ENCODE results near the gene CTRL.

DNA sequence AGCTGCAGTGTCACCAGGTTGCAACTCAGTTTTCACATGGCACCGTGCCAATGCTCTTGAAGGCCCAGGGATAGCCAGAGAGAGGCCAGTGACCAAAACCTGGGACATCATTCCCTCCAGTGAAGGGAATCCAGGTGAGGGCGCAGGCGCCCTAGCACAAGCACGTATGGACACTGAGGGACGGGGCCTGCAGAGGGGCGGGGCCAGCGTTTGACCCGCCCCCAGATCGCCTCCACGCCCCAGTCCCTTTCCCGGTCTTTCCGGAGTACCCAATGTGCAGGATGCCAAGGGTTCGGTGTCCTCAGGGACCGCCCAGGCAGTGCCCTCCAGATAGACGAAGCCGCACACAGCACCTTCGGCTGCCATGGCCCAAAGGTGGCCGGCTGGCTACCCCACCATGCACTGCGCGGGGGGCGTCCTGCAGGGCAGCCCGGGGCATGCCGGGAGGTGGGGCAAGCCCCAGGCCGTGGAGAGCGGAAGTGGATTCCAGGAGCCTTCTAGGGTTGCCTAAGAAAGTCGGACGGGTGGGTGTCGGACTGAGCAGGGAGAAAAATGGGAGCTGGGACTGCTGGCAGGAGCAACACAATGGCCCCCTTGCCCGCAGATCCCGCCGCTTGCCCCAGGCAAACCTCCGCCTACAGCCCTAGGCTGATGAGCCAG is 32.1 kb upstream of the CTRL start:
- no peak for TF ChIP-seq ARNT (IDR thresholded peaks at IDR 0.05)
- TF ChIP-seq BHLHE40 (IDR thresholded peaks at IDR 0.05; ENCODE audit: borderline replicate concordance) = no peak
- no peak for TF ChIP-seq ELF4 (IDR thresholded peaks at IDR 0.05)
- no peak for TF ChIP-seq SUZ12 (IDR thresholded peaks at IDR 0.05)
- no peak for TF ChIP-seq L3MBTL2 (conservative IDR thresholded peaks at IDR 0.05)

Measured in HEK293T (cell line).